OCI-LY1 (cell line): ENCODE measurements around the gene MSI1.

ENCODE experiments used
- H2AFZ ChIP-seq: fragments of 200-600 bp; sonication (generic), shearing (Covaris generic); 2 replicates; pipeline ENCODE4 v1.6.0; 2014; ENCODE audit warnings: antibody characterized with exemption, mild to moderate bottlenecking, low read length
- H3F3A ChIP-seq: fragments of 200-600 bp; sonication (generic), shearing (Covaris generic); 2 replicates; pipeline ENCODE4 v1.6.0; 2014; ENCODE audit warnings: mild to moderate bottlenecking, antibody characterized with exemption, low read length, moderate library complexity; ENCODE audit not compliant: insufficient read depth
- H3K27ac ChIP-seq: fragments of 200-600 bp; sonication (generic); 2 replicates; pipeline ENCODE4 v1.5.1; 2014; ENCODE audit warnings: low read length, mixed run types, mild to moderate bottlenecking, low read depth; ENCODE audit not compliant: poor library complexity, severe bottlenecking
- H3K27me3 ChIP-seq: fragments of 200-600 bp; sonication (generic); 2 replicates; pipeline ENCODE4 v1.6.0; 2014; ENCODE audit warnings: antibody characterized with exemption, mild to moderate bottlenecking, low read length, moderate library complexity; ENCODE audit not compliant: insufficient read depth
- H3K36me3 ChIP-seq: fragments of 200-600 bp; sonication (generic); 2 replicates; pipeline ENCODE4 v1.6.1; 2014; ENCODE audit warnings: mild to moderate bottlenecking, antibody characterized with exemption, low read length, moderate library complexity, mixed read lengths; ENCODE audit not compliant: insufficient read depth
- H3K4me1 ChIP-seq: fragments of 200-600 bp; sonication (generic); 2 replicates; pipeline ENCODE4 v1.5.1; 2014; ENCODE audit warnings: mild to moderate bottlenecking, low read length, moderate library complexity; ENCODE audit not compliant: insufficient read depth, severe bottlenecking
- H3K4me2 ChIP-seq: fragments of 200-600 bp; sonication (generic), shearing (Covaris generic); 2 replicates; pipeline ENCODE4 v1.6.1; 2014; ENCODE audit warnings: low read length
- H3K4me3 ChIP-seq: fragments of 200-600 bp; sonication (generic); 2 replicates; pipeline ENCODE4 v1.5.1; 2014; ENCODE audit warnings: low read length, low read depth, mild to moderate bottlenecking, mixed read lengths; ENCODE audit not compliant: poor library complexity, severe bottlenecking
- H3K79me2 ChIP-seq: fragments of 200-600 bp; shearing (Covaris generic); 2 replicates; pipeline ENCODE4 v1.6.1; 2016; ENCODE audit warnings: mixed run types, low read length, mixed read lengths; ENCODE audit not compliant: insufficient read depth
- H3K9ac ChIP-seq: fragments of 200-600 bp; sonication (generic), shearing (Covaris generic); 2 replicates; pipeline ENCODE4 v1.6.1; 2014; ENCODE audit warnings: mild to moderate bottlenecking, low read length, mixed read lengths
- H3K9me2 ChIP-seq: fragments of 200-600 bp; sonication (generic), shearing (Covaris generic); 2 replicates; pipeline ENCODE4 v1.6.1; 2014; ENCODE audit warnings: low read depth, mild to moderate bottlenecking, low read length, mixed read lengths
- H3K9me3 ChIP-seq: fragments of 200-600 bp; shearing (Covaris generic); 2 replicates; pipeline ENCODE4 v1.6.1; 2014; ENCODE audit warnings: low read length, mixed read lengths
- H4K20me1 ChIP-seq: fragments of 200-600 bp; sonication (generic), shearing (Covaris generic); 2 replicates; pipeline ENCODE4 v1.6.0; 2016; ENCODE audit warnings: mild to moderate bottlenecking, low read length; ENCODE audit not compliant: insufficient read depth
- CTCF ChIP-seq: fragments of 200-600 bp; sonication (generic), shearing (Covaris generic); IDR thresholded peaks from 2 replicates; pipeline ENCODE4 v1.5.1; 2017; ENCODE audit warnings: mild to moderate bottlenecking, antibody characterized with exemption, low read length, moderate library complexity, mixed read lengths
- EZH2 ChIP-seq: fragments of 200-600 bp; sonication (generic), shearing (Covaris generic); IDR thresholded peaks from 2 replicates; pipeline ENCODE4 v1.8.0; 2017; ENCODE audit warnings: borderline replicate concordance, mixed run types, mild to moderate bottlenecking, antibody characterized with exemption, low read length, moderate library complexity, mixed read lengths

The MSI1 gene

GRCh38 chr12:120369603-120370342 is 809 bp upstream of the MSI1 start:
- Histone ChIP-seq H3K9me2 (no peaks in the 10 kb centered on the region), H2AFZ (no peak overlapping the region), H3K79me2 (no peaks in the 10 kb centered on the region), H3K27me3 (peaks cover 5% of the 10 kb centered on the region; the same call in 1 of the 2 replicates), H3K4me3 (no peak overlapping the region), H4K20me1 (no peaks in the 10 kb centered on the region), H3K4me2 (no peak overlapping the region), H3K36me3 (no peaks in the 10 kb centered on the region), H3K9me3 (no peaks in the 10 kb centered on the region), H3K4me1 (no peaks in the 10 kb centered on the region), H3F3A (no peaks in the 10 kb centered on the region), H3K27ac (no peak overlapping the region), H3K9ac (no peak overlapping the region)
- TF ChIP-seq CTCF = no peak
- no peak for TF ChIP-seq EZH2

- no peak overlapping the region for H3K9ac ChIP-seq
- H3K36me3 ChIP-seq = no peaks in the 10 kb centered on the region
- TF ChIP-seq EZH2 (no peak), CTCF (no peak)
- no peak overlapping the region for H3K4me2 ChIP-seq
- no peaks in the 10 kb centered on the region for H3K79me2 ChIP-seq
- H3K4me3 ChIP-seq = no peak overlapping the region
- H3K4me1 ChIP-seq = no peaks in the 10 kb centered on the region
- H4K20me1 ChIP-seq = no peaks in the 10 kb centered on the region
- H3K9me3 ChIP-seq = no peaks in the 10 kb centered on the region
- H3K27ac ChIP-seq = no peak overlapping the region
- no peak overlapping the region for H2AFZ ChIP-seq
- no peaks in the 10 kb centered on the region for H3F3A ChIP-seq
- peaks cover 7% of the 10 kb centered on the region; the same call in 1 of the 2 replicates for H3K27me3 ChIP-seq
- no peaks in the 10 kb centered on the region for H3K9me2 ChIP-seq
Measured at GRCh38 chr12:120367924-120368788, 808 bp downstream of the MSI1 start.

- H2AFZ ChIP-seq = no peak overlapping the region
- no peaks in the 10 kb centered on the region for H3K4me1 ChIP-seq
- TF ChIP-seq CTCF (peak; percentile 55; the same call in 1 of the 2 replicates), EZH2 (no peak)
- peaks cover 7% of the 10 kb centered on the region; the same call in 1 of the 2 replicates for H3K27me3 ChIP-seq
- no peak overlapping the region for H3K27ac ChIP-seq
- no peaks in the 10 kb centered on the region for H3K9me3 ChIP-seq
- no peaks in the 10 kb centered on the region for H4K20me1 ChIP-seq
- H3K4me2 ChIP-seq = no peak overlapping the region
- H3K9ac ChIP-seq = no peak overlapping the region
- H3F3A ChIP-seq = no peaks in the 10 kb centered on the region
- H3K79me2 ChIP-seq = no peaks in the 10 kb centered on the region
- no peaks in the 10 kb centered on the region for H3K9me2 ChIP-seq
- no peaks in the 10 kb centered on the region for H3K36me3 ChIP-seq
- no peak overlapping the region for H3K4me3 ChIP-seq
Measured at GRCh38 chr12:120367233-120367923, 1.6 kb downstream of the MSI1 start.
